Left ventricle myocardium superior (tissue), 1 donor: Measurements from ENCODE around the gene CCDC137. TPM values are rescaled to one million over a fixed set of nuclear protein-coding genes. Genes with fewer than 3 reads are reported as not detected.

Experiments used
- ATAC-seq: fragments of 200-7000 bp; cut with Tn5 transposase; one replicate; pipeline ENCODE4 v1.9.1; 2020; ENCODE audit warnings: mild to moderate bottlenecking, moderate library complexity
- DNase-seq: peaks from one replicate; pipeline ENCODE4 v3.0.0-alpha.2; 2020
- intact Hi-C: fragments of 100-400 bp; cut with micrococcal nuclease; formaldehyde crosslinking; loops from one replicate; pipeline ENCODE4 v1.11.0; 2022
- total RNA-seq: library from RNA; stranded (reverse); fragmentation: NEBNext Ultra II Directional; extraction: Animal tissue kit (Norgen Biotek cat#: 25700); gene quantifications from one replicate; pipeline ENCODE4 v1.2.1, GENCODE V29; 2021
- donor health status: DM: no; HTN: yes; CAD: no; lungs with severe emphysema.

CCDC137 gene
- total RNA-seq, 1 donor from 2014 or later: 6.2 TPM

GRCh38 chr17:81648013-81648706 is 18.4 kb upstream of the CCDC137 start:
- intact Hi-C loops: no loop called here
- DNase-seq (no peak), ATAC-seq (no peak)

- ATAC-seq: no peak
- no peak for DNase-seq
- intact Hi-C loops: no loop called here
These were observed 17.8 kb upstream of the CCDC137 start for GRCh38 chr17:81648707-81649085.

- no peak for DNase-seq
- ATAC-seq: no peak
- intact Hi-C loops: no loop called here
These were observed 15.6 kb upstream of the CCDC137 start for GRCh38 chr17:81650951-81651350.

- ATAC-seq (no peak), DNase-seq (no peak)
- intact Hi-C loops: no loop called here
These were observed 14.8 kb upstream of the CCDC137 start for GRCh38 chr17:81651692-81652091.

GRCh38 chr17:81652906-81653771 is 13.4 kb upstream of the CCDC137 start:
- no peak for DNase-seq
- no peak for ATAC-seq

GRCh38 chr17:81655378-81656117 is 11.0 kb upstream of the CCDC137 start:
- ATAC-seq: no peak
- no peak for DNase-seq
- intact Hi-C loops: no loop called here

More at GRCh38 chr17:81652906-81653771, 13.4 kb upstream of the CCDC137 start:
- intact Hi-C loops: no loop called here

- DNase-seq (no peak), ATAC-seq (no peak)
- intact Hi-C loops: no loop called here
These were observed 10.3 kb upstream of the CCDC137 start, which contains the start of gene PDE6G for GRCh38 chr17:81656118-81656743. Gene PDE6G, minus strand, starts transcription at chr17:81656542. Its CDS starts 3,237 bp downstream, at chr17:81653305.

- ATAC-seq: no peak
- intact Hi-C loops: no loop called here
- DNase-seq: no peak
These were observed 9.7 kb upstream of the CCDC137 start for GRCh38 chr17:81656835-81657234.

- intact Hi-C loops: no loop called here
- DNase-seq: no peak
- no peak for ATAC-seq
These were observed 7.5 kb upstream of the CCDC137 start for GRCh38 chr17:81659038-81659437.

GRCh38 chr17:81660441-81660840 is 6.1 kb upstream of the CCDC137 start:
- intact Hi-C loops: no loop called here
- no peak for ATAC-seq

GRCh38 chr17:81662002-81662401 is 4.5 kb upstream of the CCDC137 start:
- intact Hi-C loops: no loop called here
- no peak for ATAC-seq
- no peak for DNase-seq

More at GRCh38 chr17:81660441-81660840, 6.1 kb upstream of the CCDC137 start:
- DNase-seq: no peak

- intact Hi-C loops: no loop called here
- ATAC-seq (no peak), DNase-seq (no peak)
These were observed 2.5 kb upstream of the CCDC137 start for GRCh38 chr17:81664051-81664470.

- ATAC-seq (peak; percentile 8), DNase-seq (no peak)
- intact Hi-C loops: no loop called here
These were observed 1.1 kb upstream of the CCDC137 start for GRCh38 chr17:81665205-81666091.

GRCh38 chr17:81666092-81666341 is 520 bp upstream of the CCDC137 start:
- ATAC-seq: peak; percentile 30
- intact Hi-C loops: no loop called here
- no peak for DNase-seq

GRCh38 chr17:81667754-81668153 is 1.2 kb downstream of the CCDC137 start:
- intact Hi-C loops: no loop called here
- no peak for DNase-seq

GRCh38 chr17:81672504-81672903 is 6.0 kb downstream of the CCDC137 start:
- intact Hi-C loops: no loop called here
- ATAC-seq (no peak), DNase-seq (no peak)

More at GRCh38 chr17:81667754-81668153, 1.2 kb downstream of the CCDC137 start:
- ATAC-seq: no peak

- DNase-seq: no peak
- intact Hi-C loops: no loop called here
These were observed 6.4 kb downstream of the CCDC137 start for GRCh38 chr17:81672954-81673353.

GRCh38 chr17:81673561-81674258 is 7.2 kb downstream of the CCDC137 start:
- ATAC-seq (no peak), DNase-seq (no peak)

More at GRCh38 chr17:81672954-81673353, 6.4 kb downstream of the CCDC137 start:
- ATAC-seq: no peak

More at GRCh38 chr17:81673561-81674258, 7.2 kb downstream of the CCDC137 start:
- intact Hi-C loops: no loop called here
